Activated CD8-positive, alpha-beta memory T cell treated with anti-CD3 and anti-CD28 coated beads, Interleukin-2, amount 50 U/mL, for 4 hours (primary cell): Measurements from ENCODE around the gene RTP3.

Experiments used
- DNase-seq: peaks from one replicate; pipeline ENCODE4 v3.0.0-alpha.2; 2020

RTP3 gene

DNA sequence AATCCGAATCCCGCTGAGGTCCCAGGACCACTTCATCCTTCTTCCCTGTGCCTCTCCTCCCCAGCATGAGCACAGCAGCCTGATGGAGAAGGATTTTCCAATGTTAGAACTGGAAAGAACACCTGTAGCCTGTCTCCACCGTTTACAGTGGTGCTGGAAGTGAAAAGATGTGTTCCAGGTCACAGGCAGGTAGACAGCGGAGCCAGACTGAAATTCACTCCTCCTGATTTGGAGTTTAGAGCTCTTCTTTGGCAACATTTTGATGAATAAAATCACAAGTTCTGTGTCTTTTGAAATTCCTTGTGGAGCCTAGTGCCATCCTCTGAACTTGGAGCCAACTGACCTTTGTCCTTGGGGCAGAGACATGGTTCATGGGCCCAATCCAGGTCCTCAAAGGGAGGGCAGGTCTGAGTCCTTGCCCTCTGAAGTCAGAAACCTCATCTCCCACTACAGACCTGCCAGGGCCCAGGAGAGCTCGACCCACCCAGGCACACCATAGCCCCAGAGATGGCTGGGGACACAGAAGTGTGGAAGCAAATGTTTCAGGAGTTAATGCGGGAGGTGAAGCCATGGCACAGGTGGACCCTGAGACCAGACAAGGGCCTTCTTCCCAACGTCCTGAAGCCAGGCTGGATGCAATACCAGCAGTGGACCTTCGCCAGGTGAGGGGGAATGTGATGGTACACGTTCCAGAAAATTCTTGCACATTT lies at the start of gene RTP3:
RTP3 (plus strand) TSS at position 421 of the 710 bp plus-strand sequence; CDS start at position 508, 87 bp downstream.
- DNase-seq, result no peak

DNA sequence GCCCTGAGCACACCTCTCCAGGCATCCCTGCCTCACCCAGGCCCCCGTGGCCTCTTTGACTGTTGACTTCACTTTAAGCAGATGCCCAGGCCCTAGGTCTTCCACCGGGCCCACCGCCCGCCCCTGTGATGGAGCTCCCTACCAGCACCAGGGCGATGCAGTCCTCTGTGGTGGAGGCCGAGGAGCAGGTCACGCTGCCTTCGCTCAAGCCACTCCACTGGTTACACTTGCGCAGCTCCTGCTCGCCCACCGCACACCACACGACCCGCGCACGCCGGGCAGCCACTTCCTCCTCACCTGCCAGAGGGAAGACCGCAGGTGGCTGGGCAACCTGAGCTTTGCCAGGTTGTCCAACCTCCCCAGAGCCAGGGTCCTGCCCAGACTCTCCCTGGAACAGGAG lies 49.1 kb upstream of the RTP3 start:
- no peak for DNase-seq

DNA sequence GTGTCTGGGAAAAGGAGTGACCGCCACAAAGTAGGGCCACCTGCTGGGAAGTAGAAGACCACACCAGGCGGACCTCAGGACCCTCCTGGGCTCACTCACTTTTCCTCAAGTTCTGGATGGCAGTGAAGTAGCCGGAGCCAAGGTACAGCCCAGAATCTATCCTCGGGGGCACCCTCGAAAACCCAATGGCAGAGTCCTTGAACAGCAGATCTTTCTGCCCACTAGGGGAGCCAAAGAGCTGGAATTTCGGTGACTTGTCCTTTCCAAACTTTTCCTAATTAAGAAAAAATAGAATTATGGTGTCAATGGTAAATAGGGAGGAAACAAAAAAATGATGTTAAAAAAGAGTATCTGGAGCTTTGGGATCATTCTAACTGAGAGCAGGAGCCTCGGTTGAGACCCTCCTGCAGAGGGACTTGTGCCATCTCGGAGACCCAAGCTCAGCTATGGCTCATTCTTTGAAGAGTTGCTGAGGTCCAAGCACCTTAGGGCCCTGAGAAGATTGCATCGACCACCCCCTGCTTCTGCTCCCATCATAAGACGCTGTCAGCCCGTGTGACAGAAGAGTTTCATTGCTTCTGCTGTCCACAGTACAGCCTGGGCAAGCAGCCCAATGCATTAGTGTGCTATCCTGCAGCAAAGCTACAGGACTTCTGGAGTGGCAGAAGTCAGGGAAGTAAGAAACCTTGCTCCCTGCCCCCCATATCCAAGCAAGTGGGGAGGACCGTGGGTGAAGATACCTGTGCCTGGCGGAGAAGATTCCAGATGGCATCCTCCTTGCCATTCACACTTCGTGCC lies 47.8 kb upstream of the RTP3 start:
- no peak for DNase-seq

DNA sequence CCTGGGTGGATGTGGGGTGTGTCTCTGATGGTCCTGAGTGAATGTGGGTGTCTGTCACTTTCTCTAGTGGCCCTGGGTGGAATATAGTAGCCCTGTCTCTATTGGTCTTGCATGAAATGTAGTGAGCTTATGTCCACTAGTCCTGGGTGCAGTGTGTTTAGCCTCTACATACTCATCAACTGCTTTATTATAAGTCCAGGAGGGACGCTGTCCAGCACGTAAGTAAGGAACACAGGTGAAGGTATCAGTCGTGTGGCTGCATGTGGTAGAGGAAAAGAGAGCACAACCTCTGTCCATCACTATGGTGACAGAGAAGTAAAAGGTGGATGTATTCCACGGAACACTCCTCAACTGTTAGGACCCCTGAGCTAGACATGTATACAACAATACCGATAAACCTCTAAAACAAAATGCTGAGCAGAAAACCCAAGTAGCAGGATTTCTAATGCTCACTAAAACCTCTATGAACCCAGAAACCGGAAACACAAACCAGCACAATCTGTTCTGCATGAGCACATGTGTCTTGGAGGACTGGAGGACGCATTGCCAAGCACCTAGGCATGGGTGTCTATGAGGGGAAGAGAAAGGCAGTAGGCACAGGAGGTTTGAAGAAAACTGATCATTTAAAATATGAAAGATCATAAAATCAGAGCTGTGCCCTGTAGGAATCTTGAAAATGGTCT lies 44.1 kb upstream of the RTP3 start:
- no peak for DNase-seq

DNA sequence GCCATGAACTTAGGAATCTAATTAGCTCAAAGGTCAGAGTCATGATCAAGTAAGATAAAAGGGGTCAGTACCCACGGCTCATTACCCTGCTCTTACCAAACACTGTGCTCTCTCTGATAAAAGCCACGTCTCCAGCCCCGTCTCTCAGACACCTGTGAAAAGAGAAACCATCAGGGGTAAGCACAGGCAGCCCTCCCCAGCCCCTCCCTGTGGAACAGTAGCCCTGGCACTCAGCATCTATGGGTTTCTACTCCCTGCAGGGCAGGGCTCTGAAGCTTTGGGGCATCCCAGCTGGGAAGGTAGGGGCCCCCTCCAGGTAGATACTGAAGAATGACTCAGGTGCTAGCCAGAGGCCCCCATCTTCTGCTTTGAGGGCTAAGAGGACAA lies 43.6 kb upstream of the RTP3 start:
- no peak for DNase-seq

DNA sequence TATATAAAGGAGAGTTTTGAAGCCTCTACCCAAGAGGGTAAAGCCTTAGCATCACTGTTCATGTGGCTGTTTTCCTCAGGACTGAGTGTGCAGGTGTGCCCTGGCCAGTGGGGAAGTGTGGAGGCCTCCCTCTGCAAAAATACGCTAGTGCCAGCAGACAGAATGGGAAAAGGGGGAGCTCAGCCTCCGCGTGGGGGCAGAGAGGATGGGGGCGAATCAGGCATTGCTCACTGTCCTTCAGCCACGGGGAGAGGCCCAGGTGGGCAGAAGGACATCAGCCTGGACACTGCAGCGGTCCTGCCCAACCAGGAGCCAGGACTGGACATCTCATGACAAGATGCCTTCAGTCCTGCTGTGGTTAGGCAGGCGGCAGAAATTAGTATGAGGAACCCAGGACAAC lies 43.2 kb upstream of the RTP3 start:
- DNase-seq, result no peak

DNA sequence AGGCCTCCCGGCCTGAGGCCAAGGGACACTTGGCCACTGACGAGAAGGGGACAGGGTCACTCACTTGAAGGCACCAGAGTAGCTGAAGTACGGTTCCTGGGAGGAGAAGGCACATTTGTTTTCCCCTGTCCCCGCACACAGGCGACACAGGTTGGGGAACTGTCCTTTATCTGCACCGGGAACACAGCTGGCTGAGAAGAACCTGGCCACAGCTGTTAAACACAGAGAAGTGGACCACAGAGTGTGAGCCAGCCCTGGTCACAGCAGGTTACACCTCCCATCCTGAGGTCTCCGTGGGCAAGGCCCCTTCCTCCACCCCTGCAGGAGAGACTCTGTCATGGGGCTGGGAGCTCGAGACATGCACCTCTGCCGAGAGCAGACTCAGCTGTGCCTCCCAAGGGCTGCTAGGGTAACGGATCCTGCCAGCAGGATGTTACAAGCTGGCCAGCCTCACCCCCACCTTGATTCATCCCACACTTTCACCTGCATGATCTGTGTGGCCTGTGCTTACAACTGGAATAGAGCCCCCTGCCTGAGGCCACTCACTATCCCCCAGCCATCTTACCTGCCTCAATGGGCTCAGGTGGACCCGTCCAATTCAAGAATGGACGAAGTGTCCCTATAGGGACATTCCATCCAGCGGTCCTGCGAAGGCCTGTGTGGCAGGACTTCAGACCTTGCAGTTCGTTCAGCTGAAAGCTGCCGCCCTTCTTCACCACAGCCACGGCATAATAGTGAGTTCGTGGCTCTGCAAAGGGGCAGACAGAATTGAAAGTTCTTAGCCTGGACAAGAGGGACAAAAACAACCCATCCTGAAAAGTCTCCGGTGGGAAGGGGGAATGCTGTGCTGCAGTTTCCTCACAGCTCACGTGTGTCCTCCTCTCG lies 42.3 kb upstream of the RTP3 start:
- DNase-seq, result no peak

DNA sequence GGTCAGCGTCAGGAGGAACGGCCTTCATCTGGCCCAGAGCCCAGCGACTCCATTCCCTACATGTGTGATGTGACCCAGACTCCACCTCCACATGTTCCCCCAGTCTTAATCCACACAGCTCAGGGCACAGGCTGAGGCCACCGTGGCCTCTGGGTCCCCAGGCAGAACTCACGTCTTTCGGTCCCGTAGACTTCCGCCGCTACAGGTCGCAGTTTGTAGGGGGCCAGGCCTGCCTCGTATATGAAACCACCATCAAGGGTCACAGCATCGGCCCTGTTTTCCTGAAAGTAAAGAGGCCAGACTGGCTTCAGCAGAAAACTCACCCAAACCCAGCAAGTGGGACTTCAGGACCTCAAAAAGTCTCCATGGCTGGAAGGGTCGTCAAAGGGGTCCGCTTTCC lies 41.7 kb upstream of the RTP3 start:
- no peak for DNase-seq

DNA sequence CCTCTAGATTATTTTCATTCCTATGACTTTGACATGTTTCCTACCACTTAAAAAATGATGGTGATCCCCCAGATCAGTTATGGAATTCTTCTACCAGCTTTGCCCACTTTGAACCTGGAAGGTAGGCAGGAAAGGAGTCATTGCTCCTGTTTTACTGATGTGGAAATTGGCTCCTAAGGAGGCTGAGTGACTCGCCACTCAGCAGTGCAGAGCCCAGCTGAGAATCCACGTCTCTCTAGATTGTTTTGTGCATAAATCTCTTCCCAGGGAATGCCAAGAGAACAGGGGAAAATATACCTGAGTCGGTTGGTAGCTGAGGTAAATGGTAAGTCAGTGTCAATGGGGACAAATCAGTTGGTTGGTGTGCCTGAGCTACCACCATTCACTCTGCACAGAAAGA lies 37.7 kb upstream of the RTP3 start:
- DNase-seq, result no peak

DNA sequence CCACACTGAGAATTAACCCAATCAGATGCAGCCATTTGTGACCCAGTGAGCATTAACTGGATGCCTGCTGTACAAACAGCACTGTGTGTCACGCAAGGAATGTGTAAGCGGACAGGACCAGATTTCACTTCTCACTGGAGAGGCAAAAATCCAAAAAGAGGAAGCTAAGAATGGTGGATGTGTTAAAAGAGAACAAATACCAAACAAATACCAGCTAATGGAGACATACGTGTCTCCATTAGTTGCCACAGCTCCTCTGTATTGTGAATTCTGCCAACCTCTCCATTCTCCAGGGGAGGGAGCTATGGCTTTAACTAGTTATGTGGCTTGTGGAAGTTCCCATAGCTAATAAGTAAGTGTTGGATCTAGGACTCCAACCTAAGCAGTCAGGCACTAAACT lies 35.7 kb upstream of the RTP3 start:
- DNase-seq, result no peak

DNA sequence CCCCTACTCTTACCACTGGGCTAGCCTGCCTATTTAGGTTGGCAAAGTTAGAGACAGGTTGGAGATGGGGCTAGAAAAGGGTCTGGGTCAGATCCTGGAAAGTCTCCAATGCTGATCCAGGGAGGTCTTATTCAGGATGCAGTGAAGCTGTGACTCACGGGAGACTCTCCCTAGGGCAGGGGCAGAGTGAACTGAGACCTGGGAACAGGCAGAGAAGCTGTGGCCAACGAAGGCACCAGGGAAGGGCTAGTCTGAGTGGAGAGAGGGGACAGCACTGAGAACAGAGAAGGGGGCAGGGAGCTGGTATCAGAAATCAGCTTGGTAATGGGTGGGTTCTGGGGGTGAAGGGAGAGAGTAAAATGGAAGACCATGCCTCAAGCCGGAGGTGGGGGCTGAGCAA lies 35.3 kb upstream of the RTP3 start:
- DNase-seq, result no peak

DNA sequence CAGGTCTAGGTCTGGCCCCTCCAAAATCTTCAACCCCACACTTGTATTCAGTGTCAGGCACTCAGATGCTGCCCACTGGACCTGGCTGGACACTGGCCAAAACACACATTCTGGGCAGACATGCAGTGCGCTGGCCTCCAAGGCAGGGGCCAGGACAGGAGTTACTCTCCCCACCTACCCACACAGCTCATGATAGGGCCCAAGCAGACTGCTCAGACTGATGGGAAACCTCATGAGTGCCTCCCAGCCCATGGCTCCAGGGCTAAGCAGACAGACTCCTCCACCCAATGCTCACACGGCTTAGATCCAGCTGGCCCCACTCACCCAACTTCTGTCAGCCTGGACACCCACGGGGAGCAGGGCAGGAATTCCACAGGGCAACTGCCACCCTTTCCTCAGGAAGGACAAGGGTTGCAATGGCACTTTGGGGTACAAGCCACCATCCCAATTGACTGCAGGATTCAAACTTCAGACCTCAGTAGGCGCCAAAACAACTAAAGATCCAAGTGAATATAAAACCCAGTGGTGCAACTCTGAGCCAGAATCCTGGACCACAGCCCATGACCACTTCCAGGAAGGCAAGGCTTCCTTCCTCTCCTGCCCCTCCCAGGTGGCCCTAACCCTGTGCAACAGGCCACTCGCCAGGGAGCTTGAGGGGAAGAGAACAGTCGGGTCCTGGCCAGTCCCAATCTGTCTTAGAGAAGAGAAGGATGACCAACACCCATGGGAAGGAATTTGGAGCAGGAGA lies 34.5 kb upstream of the RTP3 start:
- no peak for DNase-seq

DNA sequence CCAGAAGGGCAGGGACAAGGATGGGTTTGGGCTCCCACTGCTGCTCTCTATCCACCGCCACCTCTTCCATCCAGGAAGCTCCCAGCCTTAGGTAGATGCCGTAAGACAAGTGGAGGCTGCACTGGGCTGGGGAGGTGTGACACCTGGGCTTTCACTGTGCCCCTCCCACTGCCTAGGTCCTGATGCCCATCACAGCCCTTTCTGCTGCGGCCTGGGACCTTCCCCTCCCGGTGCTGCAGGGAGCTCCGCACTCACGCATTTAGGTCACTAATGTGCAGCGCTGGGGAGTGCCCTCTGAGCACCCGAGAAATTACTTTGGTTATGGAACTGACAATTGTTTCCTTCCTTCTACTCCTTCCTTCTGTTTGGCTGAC lies 33.9 kb upstream of the RTP3 start:
- no peak for DNase-seq

DNA sequence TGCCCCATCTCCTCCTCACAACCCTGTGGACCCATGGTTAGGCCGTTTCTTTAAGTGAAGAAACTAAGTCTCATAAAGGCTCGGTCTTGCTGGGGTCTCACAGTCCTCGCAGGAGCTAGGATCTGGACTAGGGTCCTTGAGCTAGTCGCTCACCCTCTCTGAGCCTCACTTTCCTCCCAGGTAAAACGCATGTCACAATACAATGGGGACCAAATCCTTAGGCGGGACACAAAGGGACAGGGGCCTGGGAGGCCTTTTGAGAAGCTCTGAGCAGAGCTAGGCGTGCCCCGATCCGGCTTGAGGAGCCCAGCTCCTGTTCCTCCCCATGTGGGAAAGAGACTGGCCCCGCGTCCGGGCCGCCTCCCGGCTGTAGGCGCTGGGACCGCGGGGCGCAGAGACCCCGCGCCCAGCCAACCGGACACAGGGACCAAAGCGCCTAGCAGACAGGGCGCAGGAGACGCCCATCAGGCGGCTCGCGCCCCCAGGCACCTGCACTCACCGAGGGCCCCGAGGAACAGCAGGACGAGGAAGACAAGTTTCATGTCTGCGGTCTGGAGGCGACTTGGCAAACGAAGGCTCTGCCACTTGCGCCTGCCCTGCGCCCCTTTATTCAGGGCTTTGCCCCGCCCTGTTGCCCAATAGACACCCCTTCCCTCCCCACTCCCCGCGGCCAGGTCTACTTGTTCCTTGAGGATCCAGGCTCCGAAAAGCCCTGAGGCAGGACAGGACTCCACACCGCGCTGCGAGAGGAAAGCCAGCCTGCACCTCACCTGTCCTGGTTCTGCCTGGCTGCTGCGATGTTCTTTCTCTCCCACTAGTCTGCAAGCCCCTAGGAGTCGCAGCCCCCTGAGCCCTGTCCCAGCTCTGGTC lies 33.2 kb upstream of the RTP3 start, which contains the start of gene LTF:
LTF (minus strand) TSS at position 580 of the 870 bp plus-strand sequence; CDS start at position 542, 38 bp downstream.
- no peak for DNase-seq

DNA sequence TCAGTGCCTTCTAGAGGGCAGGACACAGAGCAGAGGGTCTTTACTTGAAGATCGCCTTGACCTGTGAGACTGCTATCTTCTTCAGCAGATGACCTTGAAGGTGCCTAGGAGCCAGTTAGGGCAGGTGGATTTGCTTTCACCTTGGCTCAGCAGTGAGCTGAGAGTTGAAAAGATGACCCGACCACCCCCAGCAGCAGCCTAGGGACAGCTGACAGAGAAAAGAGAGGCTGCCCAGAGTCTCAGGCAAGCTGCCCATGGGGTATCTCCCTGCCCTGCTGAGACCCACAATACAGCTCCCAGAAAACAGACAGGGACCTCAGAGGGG lies 32.6 kb upstream of the RTP3 start:
- no peak for DNase-seq

DNA sequence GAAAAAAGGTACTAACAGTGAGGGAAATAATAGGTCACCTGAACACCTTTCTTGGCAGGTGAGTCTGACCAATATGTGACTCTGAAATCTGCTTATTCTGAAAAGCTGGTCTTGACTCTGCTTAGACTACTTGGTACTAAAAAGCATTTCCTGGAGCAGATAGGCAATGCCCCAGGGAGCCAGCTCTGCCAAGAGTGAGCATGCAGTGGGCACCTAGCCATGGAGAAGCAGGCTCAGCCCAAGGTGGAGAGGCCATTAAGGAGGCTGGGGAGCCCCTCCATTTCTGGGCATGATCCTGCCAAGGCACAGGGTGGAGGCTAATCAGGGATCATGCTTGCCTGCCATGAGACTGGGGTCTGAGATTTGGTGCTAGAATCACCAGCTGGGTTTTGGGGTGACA lies 31.5 kb upstream of the RTP3 start:
- DNase-seq, result no peak

DNA sequence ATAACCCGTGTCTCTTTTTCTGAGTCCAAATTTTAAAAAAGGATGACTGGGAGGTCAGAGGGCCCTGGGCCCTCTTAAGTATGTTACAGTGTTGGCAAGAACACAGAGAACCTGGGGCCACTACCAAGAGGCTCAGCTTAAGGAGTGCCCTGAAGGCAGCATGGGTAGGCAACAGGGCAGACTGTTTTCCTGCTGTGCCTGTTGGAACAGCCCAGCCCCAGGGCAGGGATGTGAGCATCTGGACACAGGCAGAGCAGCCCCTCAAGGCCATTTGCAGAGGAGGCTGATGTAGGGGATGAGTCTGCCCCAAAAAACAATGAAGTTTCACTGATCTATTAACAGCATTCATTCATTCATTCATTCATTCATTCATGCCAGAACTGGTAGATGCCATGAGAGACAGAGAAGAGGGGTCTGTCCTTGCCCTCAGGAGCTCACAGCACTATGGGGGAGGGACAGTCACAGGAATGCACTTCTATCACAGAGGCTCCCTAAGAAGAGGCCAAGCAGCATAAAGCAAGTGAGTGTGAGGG lies 30.8 kb upstream of the RTP3 start:
- no peak for DNase-seq

DNA sequence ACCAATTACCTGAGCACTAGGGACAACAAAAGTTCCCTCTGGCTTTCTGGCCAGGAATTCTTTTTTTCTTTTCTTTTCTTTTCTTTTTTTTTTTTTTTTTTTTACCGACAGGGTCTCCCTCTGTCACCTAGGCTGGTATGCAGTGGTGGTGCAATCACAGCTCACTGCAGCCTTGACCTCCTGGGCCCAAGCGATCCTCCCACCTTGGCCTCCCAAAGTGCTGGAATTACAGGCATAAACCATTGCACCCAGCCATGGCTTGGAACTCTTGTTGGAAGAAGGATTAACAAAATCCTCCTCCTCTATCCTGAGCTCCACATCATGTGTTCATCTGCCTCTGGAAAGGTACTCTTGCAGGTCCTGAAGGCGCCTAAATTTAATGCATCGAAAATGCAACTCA lies 30.2 kb upstream of the RTP3 start:
- DNase-seq, result no peak

DNA sequence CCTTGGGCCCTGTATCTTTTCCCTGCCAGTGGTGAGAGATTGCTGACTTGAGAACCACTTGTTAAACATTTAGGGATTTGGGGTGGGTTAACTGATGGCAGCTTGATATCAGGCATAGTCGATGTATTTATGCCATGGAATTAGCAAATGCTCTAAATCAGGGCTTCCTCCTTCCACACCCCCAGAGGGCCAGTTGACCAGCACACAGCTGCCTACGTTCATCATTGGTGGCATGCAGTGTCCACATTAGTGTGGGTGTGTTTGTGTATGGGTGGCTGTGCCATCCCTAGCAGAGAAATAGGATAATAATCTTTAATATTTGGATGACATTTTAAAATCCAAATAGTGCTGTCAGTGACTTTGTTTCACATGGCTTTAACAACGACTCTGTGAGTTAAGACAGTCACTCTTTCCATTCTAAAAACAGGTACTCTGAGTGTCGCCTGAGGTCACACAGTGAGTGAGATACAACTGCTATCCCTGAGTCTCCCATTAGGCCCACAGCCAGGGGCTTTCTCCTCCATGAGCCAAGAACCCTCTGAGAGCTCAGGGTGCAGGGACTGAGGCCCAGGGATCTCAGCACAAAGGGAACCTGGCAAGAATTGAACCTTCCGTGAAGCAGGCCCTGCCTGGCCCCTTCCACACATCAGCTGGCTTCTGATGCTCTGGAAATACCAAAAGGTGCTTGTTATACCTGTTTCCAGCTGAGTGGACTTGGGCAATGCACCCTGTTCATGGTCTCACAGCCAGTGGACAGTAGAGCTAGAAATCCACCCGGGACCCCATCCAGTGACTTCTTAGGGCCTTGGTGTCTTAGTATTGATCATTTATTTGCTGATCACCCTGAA lies 28.8 kb upstream of the RTP3 start:
- DNase-seq, result no peak
